ENCODE results near the gene FAM3D.

- TF ChIP-seq, protein P1, sequence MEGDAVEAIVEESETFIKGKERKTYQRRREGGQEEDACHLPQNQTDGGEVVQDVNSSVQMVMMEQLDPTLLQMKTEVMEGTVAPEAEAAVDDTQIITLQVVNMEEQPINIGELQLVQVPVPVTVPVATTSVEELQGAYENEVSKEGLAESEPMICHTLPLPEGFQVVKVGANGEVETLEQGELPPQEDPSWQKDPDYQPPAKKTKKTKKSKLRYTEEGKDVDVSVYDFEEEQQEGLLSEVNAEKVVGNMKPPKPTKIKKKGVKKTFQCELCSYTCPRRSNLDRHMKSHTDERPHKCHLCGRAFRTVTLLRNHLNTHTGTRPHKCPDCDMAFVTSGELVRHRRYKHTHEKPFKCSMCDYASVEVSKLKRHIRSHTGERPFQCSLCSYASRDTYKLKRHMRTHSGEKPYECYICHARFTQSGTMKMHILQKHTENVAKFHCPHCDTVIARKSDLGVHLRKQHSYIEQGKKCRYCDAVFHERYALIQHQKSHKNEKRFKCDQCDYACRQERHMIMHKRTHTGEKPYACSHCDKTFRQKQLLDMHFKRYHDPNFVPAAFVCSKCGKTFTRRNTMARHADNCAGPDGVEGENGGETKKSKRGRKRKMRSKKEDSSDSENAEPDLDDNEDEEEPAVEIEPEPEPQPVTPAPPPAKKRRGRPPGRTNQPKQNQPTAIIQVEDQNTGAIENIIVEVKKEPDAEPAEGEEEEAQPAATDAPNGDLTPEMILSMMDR (IDR thresholded peaks at IDR 0.05), result no peak
- TF ChIP-seq POLR2AphosphoS5 (IDR thresholded peaks at IDR 0.05), result no peak
- no peak for TF ChIP-seq POLR2A (IDR thresholded peaks at IDR 0.05; ENCODE audit: low read depth)
These were observed 1.7 kb upstream of the FAM3D start for GRCh38 chr3:58668247-58668646.
